Kidney epithelial cell (primary cell): ENCODE measurements around the gene SCAF1. TPM values are rescaled to one million over a fixed set of nuclear protein-coding genes. Genes with fewer than 3 reads are reported as not detected.

Experiments
- DNase-seq: peaks from one replicate; pipeline ENCODE4 v3.0.0-alpha.2; 2010; ENCODE audit warnings: low read depth
- H3K27me3 ChIP-seq: 2 replicates; pipeline ENCODE4 v1.6.0; 2011; ENCODE audit warnings: low read length; ENCODE audit not compliant: control insufficient read depth, insufficient read depth
- H3K36me3 ChIP-seq: 2 replicates; pipeline ENCODE4 v1.5.1; 2011; ENCODE audit warnings: low read length; ENCODE audit not compliant: control insufficient read depth, insufficient read depth
- H3K4me3 ChIP-seq: 2 replicates; pipeline ENCODE4 v1.5.1; 2011; ENCODE audit warnings: low read depth, mild to moderate bottlenecking, control low read depth, low read length
- total RNA-seq: library from RNA; depleted of rRNA; stranded (reverse); fragments of >200 nt; gene quantifications from 2 replicates; pipeline ENCODE4 v1.2.3, GENCODE V29; 2015
- TF ChIP-seq, protein P1 (sequence below): IDR thresholded peaks from 2 replicates; pipeline ENCODE4 v1.5.1; 2011; ENCODE audit warnings: mild to moderate bottlenecking, moderate library complexity, low read length, control low read depth, inconsistent platforms; ENCODE audit not compliant: insufficient read depth, poor library complexity, severe bottlenecking

SCAF1 gene
- total RNA-seq, 1 donor from 2014 or later = 38.9 TPM

DNA sequence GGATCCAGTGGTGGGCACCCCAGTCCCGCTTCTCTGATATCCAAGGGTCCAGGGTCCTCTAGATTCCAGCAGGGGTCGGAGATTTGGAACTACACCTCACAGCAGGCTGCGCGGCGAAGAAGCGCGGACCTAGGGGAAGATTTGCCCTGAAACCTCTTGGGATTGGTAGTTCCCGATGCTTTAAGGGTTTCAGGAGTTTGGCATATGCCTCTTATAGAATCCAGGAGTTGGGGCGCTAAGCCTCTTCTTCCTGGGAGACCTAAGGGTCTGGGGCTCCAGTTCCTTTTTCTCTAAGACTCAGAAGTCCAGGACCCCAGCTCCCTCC lies 24.1 kb downstream of the SCAF1 start:
- DNase-seq = no peak
- no peaks in the 10 kb centered on the region for H3K36me3 ChIP-seq
- peak overlapping the region; percentile 84 for H3K4me3 ChIP-seq
- H3K27me3 ChIP-seq = no peaks in the 10 kb centered on the region
- TF ChIP-seq, protein P1, sequence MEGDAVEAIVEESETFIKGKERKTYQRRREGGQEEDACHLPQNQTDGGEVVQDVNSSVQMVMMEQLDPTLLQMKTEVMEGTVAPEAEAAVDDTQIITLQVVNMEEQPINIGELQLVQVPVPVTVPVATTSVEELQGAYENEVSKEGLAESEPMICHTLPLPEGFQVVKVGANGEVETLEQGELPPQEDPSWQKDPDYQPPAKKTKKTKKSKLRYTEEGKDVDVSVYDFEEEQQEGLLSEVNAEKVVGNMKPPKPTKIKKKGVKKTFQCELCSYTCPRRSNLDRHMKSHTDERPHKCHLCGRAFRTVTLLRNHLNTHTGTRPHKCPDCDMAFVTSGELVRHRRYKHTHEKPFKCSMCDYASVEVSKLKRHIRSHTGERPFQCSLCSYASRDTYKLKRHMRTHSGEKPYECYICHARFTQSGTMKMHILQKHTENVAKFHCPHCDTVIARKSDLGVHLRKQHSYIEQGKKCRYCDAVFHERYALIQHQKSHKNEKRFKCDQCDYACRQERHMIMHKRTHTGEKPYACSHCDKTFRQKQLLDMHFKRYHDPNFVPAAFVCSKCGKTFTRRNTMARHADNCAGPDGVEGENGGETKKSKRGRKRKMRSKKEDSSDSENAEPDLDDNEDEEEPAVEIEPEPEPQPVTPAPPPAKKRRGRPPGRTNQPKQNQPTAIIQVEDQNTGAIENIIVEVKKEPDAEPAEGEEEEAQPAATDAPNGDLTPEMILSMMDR = no peak

- Histone ChIP-seq H3K27me3 (no peaks in the 10 kb centered on the region), H3K36me3 (no peaks in the 10 kb centered on the region), H3K4me3 (no peak overlapping the region)
- TF ChIP-seq, protein P1 = no peak
- DNase-seq = no peak
Observed at GRCh38 chr19:49667473-49667872, 25.5 kb downstream of the SCAF1 start.

DNA sequence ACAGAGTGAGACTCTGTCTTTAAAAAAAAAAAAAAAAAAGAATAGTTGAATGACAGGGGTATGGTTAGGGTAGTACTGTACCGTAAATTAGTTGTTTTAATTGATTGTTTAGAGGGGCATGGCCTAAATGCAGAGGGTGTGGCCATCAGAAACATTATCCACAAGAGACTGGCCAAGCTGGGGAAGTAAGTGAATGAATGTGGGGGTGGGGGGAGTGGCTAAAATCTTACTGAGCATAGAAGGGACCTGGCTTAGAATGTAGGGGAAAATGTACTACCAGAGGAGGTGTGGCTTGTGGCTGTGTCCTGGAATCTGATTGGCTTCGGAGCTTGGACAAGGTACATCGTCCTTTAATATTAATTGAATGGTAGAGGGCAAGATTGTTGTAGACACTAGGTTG lies 27.5 kb downstream of the SCAF1 start:
- no peaks in the 10 kb centered on the region for H3K36me3 ChIP-seq
- DNase-seq = no peak
- no peak overlapping the region for H3K4me3 ChIP-seq
- H3K27me3 ChIP-seq = no peaks in the 10 kb centered on the region
- TF ChIP-seq, protein P1 = no peak

DNA sequence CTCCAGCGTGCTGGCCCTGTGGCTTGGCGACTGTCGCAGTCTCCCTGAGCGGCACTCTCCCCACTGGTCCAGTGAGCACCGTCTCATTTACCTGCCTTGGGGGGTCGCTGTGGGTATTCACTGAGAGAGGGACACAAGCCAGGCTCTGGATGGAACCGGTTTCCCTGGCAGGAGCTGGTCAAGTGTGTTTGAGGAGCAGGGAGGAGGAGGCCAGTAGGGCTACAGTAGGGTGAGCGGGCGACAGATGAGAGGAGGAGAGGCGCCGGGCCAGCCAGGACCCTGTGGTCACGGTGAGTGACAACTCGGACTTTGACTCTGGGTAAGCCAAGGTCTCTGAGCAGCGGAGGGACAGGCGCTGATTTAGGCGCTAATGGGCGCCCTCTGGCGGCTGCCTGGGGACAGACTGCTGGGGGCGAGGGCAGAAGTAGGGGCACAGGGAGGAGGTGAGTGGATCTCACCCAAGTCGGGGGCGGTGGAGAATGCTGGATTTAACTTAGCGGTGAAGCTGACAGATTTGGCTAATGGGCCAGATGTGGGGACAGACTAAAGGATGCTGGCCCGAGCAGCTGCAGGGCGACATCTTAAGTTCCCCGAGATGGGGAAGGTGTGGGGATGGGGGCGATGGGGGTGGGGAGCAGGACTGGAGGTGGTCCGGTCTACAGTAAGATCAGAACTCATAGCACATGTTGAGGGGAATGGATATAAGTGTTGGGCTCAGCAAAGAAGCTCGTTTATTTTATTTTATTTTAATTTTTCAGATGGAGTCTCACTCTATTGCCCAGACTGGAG lies 30.3 kb downstream of the SCAF1 start:
- no peak for DNase-seq
- TF ChIP-seq, protein P1 = peak; percentile 97
- no peak overlapping the region for H3K4me3 ChIP-seq

GRCh38 chr19:49676136-49676783 lies 34.3 kb downstream of the SCAF1 start:
- DNase-seq = peak; percentile 81
- H3K4me3 ChIP-seq = peak overlapping the region; percentile 40
- no peaks in the 10 kb centered on the region for H3K36me3 ChIP-seq
- TF ChIP-seq, protein P1 = no peak
- no peaks in the 10 kb centered on the region for H3K27me3 ChIP-seq

More for the DNA sequence above, 30.3 kb downstream of the SCAF1 start:
- Histone ChIP-seq H3K36me3 (no peaks in the 10 kb centered on the region), H3K27me3 (no peaks in the 10 kb centered on the region)
